Endodermal cell (in vitro differentiated cells): ENCODE data around the gene GPC6. TPM values are rescaled to one million over a fixed set of nuclear protein-coding genes. Genes with fewer than 3 reads are reported as not detected.

Experiments
- DNase-seq: peaks from one replicate; pipeline ENCODE4 v3.0.0-alpha.2; 2017
- H3K27ac ChIP-seq: 2 replicates; pipeline ENCODE4 v1.5.1; 2013; ENCODE audit warnings: mild to moderate bottlenecking, low read depth, low read length, moderate library complexity
- H3K27me3 ChIP-seq: 2 replicates; pipeline ENCODE4 v1.6.1; 2013; ENCODE audit warnings: mild to moderate bottlenecking, low read length, moderate library complexity; ENCODE audit not compliant: insufficient read depth, control insufficient read depth, poor library complexity, severe bottlenecking
- H3K36me3 ChIP-seq: 2 replicates; pipeline ENCODE4 v1.7.0; 2013; ENCODE audit warnings: mild to moderate bottlenecking, low read length, moderate library complexity; ENCODE audit not compliant: control insufficient read depth, insufficient read depth
- H3K4me1 ChIP-seq: one replicate; pipeline ENCODE4 v1.7.0; 2013; ENCODE audit warnings: low read length; ENCODE audit not compliant: control insufficient read depth, insufficient read depth
- H3K4me3 ChIP-seq: 2 replicates; pipeline ENCODE4 v1.5.1; 2013; ENCODE audit warnings: mild to moderate bottlenecking, low read length, moderate library complexity
- H3K9ac ChIP-seq: 2 replicates; pipeline ENCODE4 v1.6.1; 2013; ENCODE audit warnings: mild to moderate bottlenecking, low read length, moderate library complexity; ENCODE audit not compliant: poor library complexity, severe bottlenecking; ENCODE audit errors: extremely low read depth
- H3K9me3 ChIP-seq: 2 replicates; pipeline ENCODE4 v1.6.1; 2013; ENCODE audit warnings: mild to moderate bottlenecking, low read length, moderate library complexity; ENCODE audit not compliant: control insufficient read depth
- H3K27ac Mint-ChIP-seq: 2 replicates; pipeline ENCODE4 v1.8.0; 2020; ENCODE audit warnings: mixed read lengths
- H3K27me3 Mint-ChIP-seq: 2 replicates; pipeline ENCODE4 v1.8.0; 2021; ENCODE audit warnings: mild to moderate bottlenecking, mixed read lengths; ENCODE audit not compliant: insufficient read depth
- H3K36me3 Mint-ChIP-seq: 2 replicates; pipeline ENCODE4 v1.8.0; 2020; ENCODE audit warnings: low read depth, mixed read lengths
- H3K4me1 Mint-ChIP-seq: 2 replicates; pipeline ENCODE4 v1.8.0; 2020; ENCODE audit warnings: mixed read lengths
- H3K4me3 Mint-ChIP-seq: 2 replicates; pipeline ENCODE4 v1.8.0; 2020; ENCODE audit warnings: mild to moderate bottlenecking, moderate library complexity, mixed read lengths
- H3K9me3 Mint-ChIP-seq: 2 replicates; pipeline ENCODE4 v1.8.0; 2020; ENCODE audit warnings: mild to moderate bottlenecking, mixed read lengths
- CTCF ChIP-seq: fragments of 200-600 bp; sonication (generic); conservative IDR thresholded peaks from 2 replicates; pipeline ENCODE4 v1.5.0; 2021; ENCODE audit warnings: antibody characterized with exemption, mild to moderate bottlenecking
- WGBS, 2 experiments: methylation state at CpG; one replicate each; pipeline versions ENCODE4 v1.1.5 to v1.1.7; 2013; ENCODE audit warnings: missing lambda C conversion rate in 2 of 2, mixed read lengths in 1 of 2; ENCODE audit not compliant: insufficient coverage in 1 of 2, insufficient read length in 1 of 2; 5-methylcytosine and 5-hydroxymethylcytosine counted together
- total RNA-seq, 2 donors: library from RNA; stranded (reverse); fragmentation: NEBNext Ultra II Directional in 1 of 2; extraction: Animal tissue kit (Norgen Biotek cat#: 25700) in 1 of 2; gene quantifications; 2 replicates in 1 of 2; 3 replicates in 1 of 2; pipeline ENCODE4 v1.2.1, GENCODE V29; 2021

The GPC6 gene
- total RNA-seq, 2 donors from 2014 or later: 69.6 to 80.4 TPM

GRCh38 chr13:93753639-93754038, 527.0 kb downstream of the GPC6 start:
- Mint-ChIP-seq H3K4me1 (peaks cover 25% of the 10 kb centered on the region), H3K27ac (no peak overlapping the region), H3K27me3 (no peaks in the 10 kb centered on the region), H3K4me3 (no peak overlapping the region), H3K36me3 (no peaks in the 10 kb centered on the region), H3K9me3 (no peaks in the 10 kb centered on the region)
- H3K9me3 ChIP-seq: no peaks in the 10 kb centered on the region
- H3K9ac ChIP-seq: no peak overlapping the region
- H3K36me3 ChIP-seq: peaks cover 10% of the 10 kb centered on the region
- H3K4me1 ChIP-seq: peaks cover 6% of the 10 kb centered on the region
- no peak overlapping the region for H3K4me3 ChIP-seq
- no peak for TF ChIP-seq CTCF
- H3K27me3 ChIP-seq: no peaks in the 10 kb centered on the region
- no peak for DNase-seq
- H3K27ac ChIP-seq: no peak overlapping the region

GRCh38 chr13:93755341-93755740, 528.7 kb downstream of the GPC6 start:
- Histone ChIP-seq H3K27ac (no peak overlapping the region), H3K4me3 (peak overlapping the region; percentile 64), H3K36me3 (peaks cover 10% of the 10 kb centered on the region), H3K27me3 (no peaks in the 10 kb centered on the region), H3K4me1 (peaks cover 6% of the 10 kb centered on the region), H3K9me3 (no peaks in the 10 kb centered on the region), H3K9ac (no peak overlapping the region)
- H3K36me3 Mint-ChIP-seq: no peaks in the 10 kb centered on the region
- H3K9me3 Mint-ChIP-seq: no peaks in the 10 kb centered on the region
- 50% methylated on average over 1 of the region's 1 CpG; no CpG with 5 or more reads in 1 of the 2 experiments for WGBS, 2 experiments
- TF ChIP-seq CTCF: no peak
- no peaks in the 10 kb centered on the region for H3K27me3 Mint-ChIP-seq
- H3K4me3 Mint-ChIP-seq: no peak overlapping the region
- peaks cover 28% of the 10 kb centered on the region for H3K4me1 Mint-ChIP-seq
- DNase-seq: no peak
- no peak overlapping the region for H3K27ac Mint-ChIP-seq

- H3K4me3 Mint-ChIP-seq: no peak overlapping the region
- no peaks in the 10 kb centered on the region for H3K27me3 ChIP-seq
- H3K4me1 ChIP-seq: peaks cover 6% of the 10 kb centered on the region
- H3K36me3 ChIP-seq: peaks cover 26% of the 10 kb centered on the region
- H3K36me3 Mint-ChIP-seq: peaks cover 19% of the 10 kb centered on the region
- H3K4me1 Mint-ChIP-seq: peaks cover 28% of the 10 kb centered on the region
- DNase-seq: no peak
- H3K9me3 ChIP-seq: peaks cover 25% of the 10 kb centered on the region
- WGBS, 2 experiments: 97 to 100% methylated on average over 1 of the region's 1 CpG
- H3K27ac Mint-ChIP-seq: no peak overlapping the region
- H3K9me3 Mint-ChIP-seq: peaks cover 20% of the 10 kb centered on the region
- no peak overlapping the region for H3K9ac ChIP-seq
- H3K27me3 Mint-ChIP-seq: no peaks in the 10 kb centered on the region
- H3K4me3 ChIP-seq: no peak overlapping the region
- no peak overlapping the region for H3K27ac ChIP-seq
- no peak for TF ChIP-seq CTCF
These were observed 532.0 kb downstream of the GPC6 start for GRCh38 chr13:93758575-93758974.
